Breast epithelium (tissue), 4 donors: Measurements from ENCODE around the gene CES4A. TPM values are rescaled to one million over a fixed set of nuclear protein-coding genes. Genes with fewer than 3 reads are reported as not detected.
A peak's percentile ranks its signal among the peaks of the same experiment; 100 is the strongest.
"Not testable (repeated sequence)": the region's sequence is repeated elsewhere in the genome, so short reads cannot be mapped to it uniquely, and the experiment has no call there.

ENCODE experiments used
- DNase-seq, 2 donors: peaks; one replicate each; pipeline ENCODE4 v3.0.0-alpha.2; 2019; ENCODE audit warnings: low spot score in 2 of 2
- H3K27ac ChIP-seq, 2 donors: fragments of 200-600 bp; sonication (generic) in 1 of 2; one replicate each; pipeline ENCODE4 v1.5.1; 2016 to 2019; ENCODE audit warnings: mild to moderate bottlenecking in 1 of 2
- H3K27me3 ChIP-seq, 2 donors: fragments of 200-600 bp; sonication (generic) in 1 of 2; one replicate each; pipeline versions ENCODE4 v1.5.1 to v1.6.0; 2017 to 2019; ENCODE audit warnings: control low read depth in 1 of 2, mild to moderate bottlenecking in 1 of 2
- H3K36me3 ChIP-seq: fragments of 200-600 bp; one replicate; pipeline ENCODE4 v1.5.1; 2019
- H3K4me1 ChIP-seq, 2 donors: fragments of 200-600 bp; sonication (generic); one replicate each; pipeline ENCODE4 v1.5.1; 2016 to 2019; ENCODE audit warnings: control low read depth in 1 of 2
- H3K4me3 ChIP-seq, 3 donors: fragments of 200-600 bp; sonication (generic); 1 replicate in 2 of 3; 2 replicates in 1 of 3; pipeline ENCODE4 v1.5.1; 2016 to 2019; ENCODE audit warnings: mild to moderate bottlenecking in 3 of 3, moderate library complexity in 2 of 3
- H3K9me3 ChIP-seq, 2 donors: fragments of 200-600 bp; sonication (generic) in 1 of 2; one replicate each; pipeline ENCODE4 v1.5.1; 2016 to 2019; ENCODE audit warnings: control low read depth in 1 of 2
- CTCF ChIP-seq, 3 donors: fragments of 450-650 bp; IDR thresholded peaks; one replicate each; pipeline ENCODE4 v1.5.1; 2016 to 2017; ENCODE audit warnings: antibody characterized with exemption in 3 of 3, mild to moderate bottlenecking in 3 of 3, moderate library complexity in 3 of 3
- POLR2A ChIP-seq: fragments of 450-650 bp; IDR thresholded peaks from one replicate; pipeline ENCODE4 v1.6.1; 2016; ENCODE audit warnings: antibody characterized with exemption, mild to moderate bottlenecking, moderate library complexity
- POLR2AphosphoS5 ChIP-seq, 3 donors: sonication (generic); formaldehyde crosslinking; IDR thresholded peaks; one replicate each; pipeline ENCODE4 v1.6.1; 2017; ENCODE audit warnings: antibody characterized with exemption in 3 of 3
- intact Hi-C: fragments of 100-400 bp; cut with DNase I; formaldehyde crosslinking; loops from one replicate; pipeline ENCODE4 v1.15.1; 2023; ENCODE audit warnings: low total_unique reads
- total RNA-seq, 3 donors: library from RNA; depleted of rRNA; stranded (reverse); fragments of >200 nt; gene quantifications; one replicate each; pipeline ENCODE4 v1.1.0, GENCODE V29; 2016

The CES4A gene
- total RNA-seq, 3 donors from 2014 or later, result 9.0 to 19.6 (median 11.1) TPM

GRCh38 chr16:66979011-66979717 is 9.2 kb upstream of the CES4A start:
- Histone ChIP-seq H3K4me1 (no peaks in the 10 kb centered on the region), H3K27ac (peak overlapping the region in 1 of 2 donors; percentile 48), H3K36me3 (no peaks in the 10 kb centered on the region), H3K27me3 (no peaks in the 10 kb centered on the region), H3K9me3 (no peaks in the 10 kb centered on the region), H3K4me3 (no peak overlapping the region)
- TF ChIP-seq POLR2AphosphoS5 (IDR thresholded peaks at IDR 0.05) (no peak), CTCF (IDR thresholded peaks at IDR 0.05) (no peak)
- intact Hi-C loops, result no loop called here
- DNase-seq, result no peak

DNA sequence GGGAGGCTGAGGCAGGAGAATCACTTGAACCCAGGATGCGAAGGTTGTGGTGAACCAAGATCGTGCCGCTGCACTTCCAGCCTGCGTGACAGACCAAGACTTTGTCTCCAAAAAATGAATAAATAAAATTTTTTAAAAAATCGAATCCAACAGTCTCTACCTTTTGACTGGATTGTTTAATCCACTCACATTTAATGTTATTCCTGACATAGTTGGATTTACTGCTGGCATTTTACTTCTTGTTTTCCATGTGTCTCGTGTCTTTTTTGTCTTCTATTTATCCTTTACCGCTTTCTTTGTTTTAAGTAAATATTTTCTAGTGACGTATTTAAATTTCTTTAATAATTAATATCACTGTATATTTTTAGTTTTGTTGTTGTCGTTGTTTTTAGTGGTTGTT is 5.4 kb upstream of the CES4A start:
- no peaks in the 10 kb centered on the region for H3K4me1 ChIP-seq
- no peak overlapping the region for H3K4me3 ChIP-seq
- no peaks in the 10 kb centered on the region for H3K9me3 ChIP-seq
- no peak for DNase-seq
- intact Hi-C loops, result no loop called here
- no peaks in the 10 kb centered on the region for H3K36me3 ChIP-seq
- TF ChIP-seq POLR2A (no peak), CTCF (IDR thresholded peaks at IDR 0.05) (no peak), POLR2AphosphoS5 (IDR thresholded peaks at IDR 0.05) (no peak)
- H3K27me3 ChIP-seq, result no peaks in the 10 kb centered on the region
- no peak overlapping the region for H3K27ac ChIP-seq

DNA sequence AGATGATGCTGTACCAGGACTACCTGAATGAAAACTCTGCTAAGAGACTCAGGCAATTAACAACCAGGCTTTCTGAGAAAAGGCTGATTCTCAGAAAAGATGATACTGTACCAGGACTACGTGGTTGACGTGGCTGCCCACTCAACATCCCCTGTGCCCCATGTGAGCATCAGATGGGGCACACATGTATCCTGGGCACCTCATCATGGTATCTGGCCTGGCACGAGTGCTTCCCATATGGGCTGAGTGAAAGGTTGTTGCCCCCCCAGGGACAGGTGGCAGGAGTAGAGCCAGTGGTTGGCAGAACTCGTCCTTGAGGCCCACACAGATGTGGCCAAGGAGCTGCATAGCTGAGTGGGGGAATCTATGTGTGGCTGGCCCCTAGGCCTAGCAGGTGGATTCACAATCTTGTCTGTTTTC is 3.5 kb upstream of the CES4A start:
- Histone ChIP-seq H3K27ac (no peak overlapping the region), H3K4me1 (no peaks in the 10 kb centered on the region), H3K27me3 (no peaks in the 10 kb centered on the region), H3K36me3 (no peaks in the 10 kb centered on the region), H3K4me3 (no peak overlapping the region), H3K9me3 (no peaks in the 10 kb centered on the region)
- intact Hi-C loops, result no loop called here
- no peak for DNase-seq
- TF ChIP-seq CTCF (IDR thresholded peaks at IDR 0.05), result no peak
- TF ChIP-seq POLR2AphosphoS5 (IDR thresholded peaks at IDR 0.05), result no peak
- no peak for TF ChIP-seq POLR2A

DNA sequence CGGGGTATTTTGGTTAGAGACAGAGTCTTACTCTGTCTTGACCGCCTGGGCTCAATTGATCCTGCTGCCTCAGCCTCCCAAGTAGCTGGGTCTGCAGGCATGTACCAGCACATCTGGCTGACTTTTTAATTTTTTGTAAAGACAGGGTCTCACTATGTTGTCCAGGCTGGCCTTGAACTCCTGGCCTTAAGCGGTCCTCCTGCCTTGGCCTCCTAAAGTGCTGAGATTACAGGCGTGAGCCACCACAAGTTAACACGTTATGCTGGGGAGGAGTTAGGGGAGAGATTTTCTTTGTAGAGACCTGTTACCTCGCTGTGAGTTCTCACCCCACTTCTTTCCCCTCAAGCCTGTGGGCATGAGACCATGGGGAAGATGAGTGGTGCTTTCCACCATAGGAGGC is 1.8 kb upstream of the CES4A start:
- Histone ChIP-seq H3K4me1 (no peaks in the 10 kb centered on the region), H3K27me3 (no peaks in the 10 kb centered on the region), H3K27ac (no peak overlapping the region), H3K9me3 (no peaks in the 10 kb centered on the region), H3K4me3 (no peak overlapping the region), H3K36me3 (no peaks in the 10 kb centered on the region)
- intact Hi-C loops, result no loop called here
- no peak for DNase-seq
- no peak for TF ChIP-seq CTCF (IDR thresholded peaks at IDR 0.05)
- TF ChIP-seq POLR2AphosphoS5 (IDR thresholded peaks at IDR 0.05), result no peak
- TF ChIP-seq POLR2A, result no peak

- intact Hi-C loops, result loop anchor here (10.0 kb wide), 1 partner anchor 153 kb away; no protein-coding TSS in a partner anchor
- H3K9me3 ChIP-seq, result no peaks in the 10 kb centered on the region
- no peaks in the 10 kb centered on the region for H3K4me1 ChIP-seq
- DNase-seq, result no peak
- H3K27me3 ChIP-seq, result no peaks in the 10 kb centered on the region
- no peak overlapping the region for H3K4me3 ChIP-seq
- no peaks in the 10 kb centered on the region for H3K36me3 ChIP-seq
- no peak overlapping the region for H3K27ac ChIP-seq
- TF ChIP-seq POLR2A, result no peak
- TF ChIP-seq POLR2AphosphoS5 (IDR thresholded peaks at IDR 0.05), result no peak
- TF ChIP-seq CTCF (IDR thresholded peaks at IDR 0.05), result no peak
Observed at GRCh38 chr16:66991545-66992077, 3.2 kb downstream of the CES4A start.

DNA sequence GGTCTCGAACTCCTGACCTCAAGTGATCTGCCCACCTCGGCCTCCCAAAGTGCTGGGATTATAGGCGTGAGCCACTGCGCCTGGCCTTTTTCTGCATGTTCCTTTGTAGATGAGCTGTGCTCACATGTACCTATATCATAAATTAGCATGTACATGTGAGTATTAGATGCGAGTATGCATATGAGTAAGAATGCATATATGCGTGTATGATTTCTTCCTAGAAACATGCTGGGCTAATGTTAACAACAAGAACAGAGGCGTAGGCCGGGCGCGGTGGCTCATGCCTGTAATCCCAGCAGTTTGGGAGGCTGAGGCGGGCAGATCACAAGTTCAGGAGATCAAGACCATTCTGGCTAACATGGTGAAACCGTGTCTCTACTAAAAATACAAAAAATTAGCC is 5.2 kb downstream of the CES4A start:
- intact Hi-C loops, result loop anchor here (10.0 kb wide), 1 partner anchor 151 kb away; no protein-coding TSS in a partner anchor
- not testable (repeated sequence) for H3K27me3 ChIP-seq, H3K4me1 ChIP-seq, H3K9me3 ChIP-seq, DNase-seq, H3K36me3 ChIP-seq, H3K4me3 ChIP-seq, H3K27ac ChIP-seq
